Upper lobe of left lung (tissue), 4 donors: ENCODE results near the gene SNX18.

Source experiments
- CTCF ChIP-seq, 6 experiments: fragments of 450-650 bp in 4 of 6; fragments of 200-600 bp in 2 of 6; sonication (generic) in 2 of 6; IDR thresholded peaks; one replicate each; pipeline ENCODE4 v1.5.1; 2016 to 2019; ENCODE audit warnings: antibody characterized with exemption in 6 of 6
- EP300 ChIP-seq, 4 donors: sonication (generic); formaldehyde crosslinking; IDR thresholded peaks; one replicate each; pipeline ENCODE4 v1.5.1; 2017; ENCODE audit warnings: antibody characterized with exemption in 4 of 4, control low read depth in 2 of 4
- POLR2A ChIP-seq, 4 donors: fragments of 450-650 bp; IDR thresholded peaks; one replicate each; pipeline ENCODE4 v1.5.1; 2016 to 2017; ENCODE audit warnings: antibody characterized with exemption in 4 of 4, mild to moderate bottlenecking in 2 of 4

GRCh38 chr5:54525261-54525660 is 7.7 kb downstream of the SNX18 start:
- TF ChIP-seq EP300 (IDR thresholded peaks at IDR 0.05) (no peak), CTCF (IDR thresholded peaks at IDR 0.05) (no peak), POLR2A (IDR thresholded peaks at IDR 0.05) (no peak)
